ENCODE results near the gene WHRN. TPM values are rescaled to one million over a fixed set of nuclear protein-coding genes. Genes with fewer than 3 reads are reported as not detected.
A peak's percentile ranks its signal among the peaks of the same experiment; 100 is the strongest.

WHRN gene
- total RNA-seq, 1 experiment from 2014 or later = 24.3 TPM

- TF ChIP-seq E2F1 (CRISPR knock-in tag; IDR thresholded peaks at IDR 0.05) (no peak), SMAD4 (CRISPR knock-in tag; IDR thresholded peaks at IDR 0.05) (no peak), ZNF219 (CRISPR knock-in tag; IDR thresholded peaks at IDR 0.05; ENCODE audit: borderline replicate concordance) (no peak), CREM (CRISPR knock-in tag; IDR thresholded peaks at IDR 0.05) (no peak), HMGA2 (CRISPR knock-in tag; IDR thresholded peaks at IDR 0.05) (no peak), ZNF263 (CRISPR knock-in tag; IDR thresholded peaks at IDR 0.05; ENCODE audit: low read depth) (peak; percentile 93), GTF2I (CRISPR knock-in tag; conservative IDR thresholded peaks at IDR 0.05) (0 out of 2 replicates have a peak, but pooled peaks have one; percentile 53), ATF2 (CRISPR knock-in tag; IDR thresholded peaks at IDR 0.05; ENCODE audit: borderline replicate concordance, low read depth) (no peak), ZNF423 (CRISPR knock-in tag; IDR thresholded peaks at IDR 0.05) (no peak; the same call in 1 of the 2 replicates), MYBL2 (CRISPR knock-in tag; IDR thresholded peaks at IDR 0.05) (no peak), FOXP4 (CRISPR knock-in tag; IDR thresholded peaks at IDR 0.05) (no peak), HMGXB4 (CRISPR knock-in tag; IDR thresholded peaks at IDR 0.05) (no peak), CBFB (CRISPR knock-in tag; IDR thresholded peaks at IDR 0.05; ENCODE audit: low read depth) (no peak), EMX1 (CRISPR knock-in tag; IDR thresholded peaks at IDR 0.05) (no peak), NR2C2 (CRISPR knock-in tag; IDR thresholded peaks at IDR 0.05) (no peak), FOXK1 (CRISPR knock-in tag; IDR thresholded peaks at IDR 0.05) (no peak), ZNF532 (CRISPR knock-in tag; IDR thresholded peaks at IDR 0.05; ENCODE audit: borderline replicate concordance) (no peak), TEAD1 (CRISPR knock-in tag; IDR thresholded peaks at IDR 0.05) (peak; percentile 30; the same call in 1 of the 2 replicates), MXD4 (CRISPR knock-in tag; IDR thresholded peaks at IDR 0.05; ENCODE audit: borderline replicate concordance) (no peak), ZNF425 (CRISPR knock-in tag; conservative IDR thresholded peaks at IDR 0.05) (no peak)
These were observed 134.9 kb downstream of the WHRN start (continued) for GRCh38 chr9:114370251-114370967.
